NCI-H345 treated with DMSO at 0.1 percent for 48 hours (cell line): ENCODE results near the gene LDHB.
"Not testable (repeated sequence)": the region's sequence is repeated elsewhere in the genome, so short reads cannot be mapped to it uniquely, and the experiment has no call there.

Source experiments
- DNase-seq: peaks from one replicate; lab custom pipeline; 2025; ENCODE audit not compliant: unreplicated experiment; lab: John Stamatoyannopoulos, UW

Gene LDHB

GRCh38 chr12:21662122-21662792, 4.6 kb upstream of the LDHB start:
- DNase-seq: no peak

- not testable (repeated sequence) for DNase-seq
Observed at GRCh38 chr12:21661396-21662093, 3.9 kb upstream of the LDHB start.

DNA sequence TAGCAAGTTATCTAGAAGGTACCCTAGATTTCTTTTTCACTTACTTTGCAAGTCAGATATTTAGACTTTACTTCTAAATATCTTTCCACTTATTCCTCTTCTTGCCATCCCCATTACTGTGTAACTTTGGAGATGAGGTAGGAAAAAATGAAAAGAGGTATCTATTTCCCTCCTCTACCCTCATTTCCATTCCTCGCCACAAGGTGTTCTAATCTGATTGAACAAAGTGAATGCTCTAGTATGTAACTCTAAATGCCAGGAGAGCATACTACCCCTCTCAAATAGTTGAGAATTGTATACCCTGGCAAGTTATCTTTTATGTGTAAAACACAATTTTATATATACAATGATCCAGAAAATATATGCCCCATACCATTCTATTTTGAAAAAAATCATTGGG, 1.7 kb upstream of the LDHB start:
- DNase-seq: no peak

- DNase-seq: peak; percentile 38
Observed at GRCh38 chr12:21656905-21657325, 727 bp downstream of the LDHB start.

GRCh38 chr12:21655591-21655990, 2.1 kb downstream of the LDHB start:
- no peak for DNase-seq

DNA sequence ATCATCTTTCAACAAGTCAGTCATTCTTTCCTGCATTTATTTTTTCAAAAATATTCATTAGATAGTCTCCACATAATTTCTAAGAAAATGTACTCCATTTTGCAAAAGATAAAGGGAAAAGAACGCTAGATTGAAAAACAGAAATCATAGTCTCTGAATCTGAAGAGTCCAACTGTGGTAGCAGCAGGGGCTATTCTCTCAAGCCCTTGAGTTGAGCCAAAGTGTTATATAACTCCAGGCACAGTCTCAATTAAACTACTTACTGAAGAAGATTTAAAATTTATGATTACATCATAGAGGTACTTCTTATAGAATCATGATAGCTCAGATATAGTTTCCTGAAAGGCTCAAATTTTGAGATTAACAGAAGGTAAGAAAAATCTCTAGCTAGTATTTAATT, 5.8 kb downstream of the LDHB start:
- no peak for DNase-seq

GRCh38 chr12:21650997-21651396, 6.6 kb downstream of the LDHB start:
- DNase-seq: no peak

GRCh38 chr12:21649034-21649433, 8.6 kb downstream of the LDHB start:
- no peak for DNase-seq

DNA sequence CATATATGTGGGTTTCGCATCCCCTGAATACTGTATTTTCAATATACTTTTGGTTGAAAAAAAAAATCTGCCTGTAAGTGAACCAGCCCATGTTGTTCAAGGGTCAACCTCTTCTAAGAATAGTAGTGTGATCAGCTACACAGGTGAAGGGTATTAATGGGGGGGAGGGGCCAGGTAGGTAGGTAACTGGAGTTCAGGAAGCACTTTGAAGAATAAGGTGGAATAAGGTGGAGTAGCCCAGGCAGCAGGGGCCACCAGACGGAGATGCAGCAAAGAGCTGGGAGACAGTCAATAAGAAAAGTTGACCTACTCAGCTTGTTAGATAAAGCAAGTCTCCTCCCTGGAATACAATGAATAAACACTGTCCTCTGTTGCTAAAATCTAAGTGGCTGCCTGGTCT, 9.3 kb downstream of the LDHB start:
- DNase-seq: no peak

GRCh38 chr12:21647179-21647578, 10.5 kb downstream of the LDHB start:
- no peak for DNase-seq

DNA sequence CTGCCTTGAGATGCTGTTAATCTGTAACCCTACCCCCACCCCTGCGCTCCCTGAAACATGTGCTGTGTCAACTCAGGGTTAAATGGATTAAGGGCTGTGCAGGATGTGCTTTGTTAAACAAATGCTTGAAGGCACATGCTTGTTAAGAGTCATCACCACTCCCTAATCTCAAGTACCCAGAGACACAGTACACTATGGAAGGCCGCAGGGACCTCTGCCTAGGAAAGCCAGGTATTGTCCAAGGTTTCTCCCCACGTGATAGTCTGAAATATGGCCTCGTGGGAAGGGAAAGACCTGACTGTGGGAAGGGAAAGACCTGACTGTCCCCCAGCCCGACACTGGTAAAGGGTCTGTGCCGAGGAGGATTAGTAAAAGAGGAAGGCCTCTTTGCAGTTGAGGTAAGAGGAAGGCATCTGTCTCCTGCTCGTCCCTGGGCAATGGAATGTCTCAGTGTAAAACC, 12.6 kb downstream of the LDHB start:
- not testable (repeated sequence) for DNase-seq

GRCh38 chr12:21644516-21644915, 13.1 kb downstream of the LDHB start:
- no peak for DNase-seq

GRCh38 chr12:21643758-21644157, 13.9 kb downstream of the LDHB start:
- DNase-seq: no peak

DNA sequence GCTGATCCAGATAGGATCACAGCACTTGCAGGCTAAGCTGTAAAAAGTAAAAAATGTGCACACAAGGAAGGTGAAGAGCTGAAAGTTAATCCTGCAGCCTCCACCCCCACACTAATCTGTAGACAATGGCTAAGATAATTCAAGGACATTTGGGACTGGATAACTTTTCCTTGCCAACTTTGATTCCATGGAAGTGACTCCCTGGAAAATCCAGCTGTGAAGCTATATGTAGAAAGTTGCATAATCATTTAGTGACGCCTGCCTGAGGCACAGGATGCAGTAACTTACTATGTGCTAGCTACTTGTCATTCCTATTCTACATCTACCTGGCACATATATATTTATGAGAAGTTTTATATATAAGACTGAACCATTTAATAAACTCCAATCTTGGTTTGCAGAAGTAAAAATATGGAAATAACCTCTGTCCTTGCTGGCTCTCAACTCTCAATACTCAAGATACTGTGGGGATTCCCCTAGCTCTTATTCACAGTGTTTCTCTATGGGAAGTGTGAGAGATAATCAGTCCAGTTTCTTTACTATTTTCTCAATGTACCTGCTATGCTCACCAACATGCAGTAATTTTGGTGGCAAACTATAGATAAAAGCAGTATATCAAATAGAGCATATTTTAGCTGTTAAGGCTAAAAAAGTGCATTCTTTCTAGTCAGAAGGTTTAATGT, 14.8 kb downstream of the LDHB start:
- no peak for DNase-seq

DNA sequence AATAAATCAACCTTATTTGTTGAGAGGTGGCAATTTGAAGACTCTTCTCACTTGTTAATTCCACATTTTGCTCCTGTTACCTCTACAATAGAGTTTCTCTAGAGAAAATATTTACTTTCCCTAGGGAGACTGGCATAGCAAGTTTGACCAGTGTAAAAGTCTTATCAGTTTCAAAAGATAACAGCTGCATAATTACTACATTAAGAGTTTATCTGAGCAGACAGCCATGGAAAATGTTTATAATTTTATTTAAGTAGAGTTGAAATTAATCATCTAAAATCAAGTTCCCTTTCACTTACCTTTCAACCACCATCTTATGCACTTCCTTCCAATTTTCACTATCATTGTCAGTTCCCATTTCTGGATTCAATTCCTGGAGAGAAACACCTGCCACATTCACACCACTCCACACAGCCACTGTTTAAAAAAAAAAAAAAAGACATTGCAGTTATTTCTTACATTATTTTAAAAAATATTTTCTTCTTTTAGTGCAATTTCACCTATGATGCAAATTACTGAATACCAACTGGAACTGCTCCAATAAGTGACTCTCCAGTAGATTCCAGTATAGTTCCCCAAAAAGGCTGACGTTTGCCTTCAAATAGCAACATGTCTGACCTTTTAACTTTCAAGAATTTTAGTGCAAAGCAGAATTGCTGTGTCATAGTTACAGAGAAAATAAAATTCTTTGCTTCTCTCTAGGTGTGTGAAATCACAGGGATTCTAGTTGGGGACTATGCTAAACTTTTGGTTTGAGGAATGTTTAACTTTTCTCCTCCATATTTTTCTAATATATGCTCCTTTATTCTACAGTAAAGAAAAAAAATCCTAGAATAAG, 19.4 kb downstream of the LDHB start:
- DNase-seq: no peak

GRCh38 chr12:21634245-21634644, 23.4 kb downstream of the LDHB start:
- no peak for DNase-seq

DNA sequence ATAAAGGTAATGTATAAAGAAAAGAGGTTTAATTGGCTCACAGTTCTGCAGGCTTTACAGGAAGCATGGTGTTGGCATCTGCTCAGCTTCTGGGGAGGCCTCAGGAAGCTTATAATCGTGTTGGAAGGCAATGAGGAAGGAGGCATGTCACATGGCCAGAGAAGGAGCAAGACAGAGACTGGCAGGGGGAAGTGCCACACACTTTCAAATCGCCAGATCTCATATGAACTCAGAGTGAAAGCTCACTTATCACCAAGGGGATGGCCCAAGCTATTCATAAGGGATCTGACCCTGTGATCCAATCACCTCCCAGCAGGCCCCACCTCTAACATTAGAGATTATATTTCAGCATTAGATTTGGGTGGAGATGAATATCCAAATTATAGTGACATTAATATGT, 26.3 kb downstream of the LDHB start:
- no peak for DNase-seq

- DNase-seq: no peak
Observed at GRCh38 chr12:21627924-21628323, 29.7 kb downstream of the LDHB start.

DNA sequence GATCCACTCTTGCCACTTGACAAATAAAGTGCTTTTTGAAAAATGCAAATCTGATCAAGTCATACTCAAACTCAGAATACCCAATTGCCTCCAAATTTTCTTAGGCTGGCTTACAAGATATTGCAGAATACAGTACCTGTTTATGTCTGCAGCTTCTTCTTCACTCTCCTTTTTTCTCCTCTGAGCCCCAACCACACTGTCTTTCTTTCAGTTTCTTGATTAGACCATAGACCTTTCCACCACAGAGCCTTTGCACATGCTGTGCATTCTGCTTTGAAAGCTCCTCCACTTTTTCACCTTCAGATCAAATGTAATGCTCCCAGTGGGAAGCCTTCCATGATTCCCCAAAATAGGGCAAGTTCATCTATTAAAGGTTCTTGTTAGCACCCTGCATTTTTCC, 39.1 kb downstream of the LDHB start:
- no peak for DNase-seq

DNA sequence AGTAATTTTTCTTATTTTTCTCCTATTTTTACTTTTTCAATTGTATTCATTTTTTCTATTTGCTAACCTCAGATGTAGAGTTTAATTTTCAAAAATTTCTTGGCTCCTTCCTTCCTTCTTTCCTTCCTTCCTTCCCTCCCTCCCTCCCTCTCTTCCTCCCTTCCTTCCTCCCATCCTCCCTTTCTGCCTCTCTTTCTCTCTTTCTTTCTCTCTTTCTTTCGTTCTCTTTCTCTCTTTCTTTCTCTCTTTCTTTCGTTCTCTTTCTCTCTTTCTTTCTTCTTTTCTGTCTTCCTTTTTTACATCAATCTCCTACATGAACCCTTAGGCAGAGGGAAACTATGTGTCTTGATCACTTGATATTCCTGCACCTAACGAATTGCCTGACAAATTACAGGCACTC, 40.6 kb downstream of the LDHB start:
- DNase-seq: no peak

DNA sequence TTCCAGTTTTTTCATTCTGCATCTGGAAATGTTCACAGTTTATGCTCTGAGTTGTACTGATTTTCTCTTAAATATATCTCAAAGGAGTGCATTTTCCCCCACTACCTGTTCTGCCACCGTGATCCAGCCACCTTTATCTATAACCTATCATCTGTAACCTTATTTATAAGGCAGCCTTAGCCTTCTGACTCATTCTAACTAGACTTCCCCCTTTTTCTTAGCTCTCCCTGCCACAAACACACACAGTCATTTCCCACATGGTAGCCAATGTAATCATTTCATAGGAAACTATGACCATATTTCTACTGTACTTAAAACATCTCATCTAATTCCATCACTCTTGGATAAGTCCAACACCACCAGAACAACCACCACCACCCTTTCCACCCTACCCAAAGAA, 42.2 kb downstream of the LDHB start:
- DNase-seq: no peak
